Measurements from ENCODE around the gene RIMKLB.

Gene RIMKLB

GRCh38 chr12:8681129-8681884 is 16.5 kb upstream of the RIMKLB start:
- POLR2A ChIA-PET = no interaction called here
- no peak for DNase-seq (ENCODE audit: extremely low spot score)

GRCh38 chr12:8685051-8685450 is 12.7 kb upstream of the RIMKLB start:
- ChIA-PET POLR2A (no interaction called here), CTCF (no interaction called here)
- TF ChIP-seq ELF4 (IDR thresholded peaks at IDR 0.05) = no peak
- no peak for TF ChIP-seq SP1 (IDR thresholded peaks at IDR 0.05)
- TF ChIP-seq TARDBP (IDR thresholded peaks at IDR 0.05) = no peak
- no peak for TF ChIP-seq L3MBTL2 (conservative IDR thresholded peaks at IDR 0.05)
- TF ChIP-seq CTBP1 (IDR thresholded peaks at IDR 0.05; ENCODE audit: borderline replicate concordance) = no peak
- no peak for TF ChIP-seq FOXM1 (IDR thresholded peaks at IDR 0.05; ENCODE audit: borderline replicate concordance)
- no peak for TF ChIP-seq PKNOX1 (IDR thresholded peaks at IDR 0.05)
- DNase-seq (ENCODE audit: extremely low spot score) = no peak

More at GRCh38 chr12:8681129-8681884, 16.5 kb upstream of the RIMKLB start:
- CTCF ChIA-PET = interaction anchor here (0.7 to 2.4 kb wide), 11 partner anchors 10 to 357 kb away, joined by 3 to 21 read pairs (median 4); no protein-coding TSS in a partner anchor
- TF ChIP-seq FOXA1 (IDR thresholded peaks at IDR 0.05) = no peak
- no peak for TF ChIP-seq SUZ12 (IDR thresholded peaks at IDR 0.05)
- TF ChIP-seq LEF1 (IDR thresholded peaks at IDR 0.05; ENCODE audit: borderline replicate concordance) = no peak
- no peak for TF ChIP-seq L3MBTL2 (conservative IDR thresholded peaks at IDR 0.05)
- no peak for TF ChIP-seq PKNOX1 (IDR thresholded peaks at IDR 0.05)
- TF ChIP-seq NFRKB (IDR thresholded peaks at IDR 0.05) = no peak
- no peak for TF ChIP-seq HDGF (IDR thresholded peaks at IDR 0.05; ENCODE audit: borderline replicate concordance)
- TF ChIP-seq ELF4 (IDR thresholded peaks at IDR 0.05) = no peak
- no peak for TF ChIP-seq SP1 (IDR thresholded peaks at IDR 0.05)
- TF ChIP-seq FOXM1 (IDR thresholded peaks at IDR 0.05; ENCODE audit: borderline replicate concordance) = no peak
- TF ChIP-seq ARNT (IDR thresholded peaks at IDR 0.05) = no peak
- no peak for TF ChIP-seq CTBP1 (IDR thresholded peaks at IDR 0.05; ENCODE audit: borderline replicate concordance)
- TF ChIP-seq BHLHE40 (IDR thresholded peaks at IDR 0.05; ENCODE audit: borderline replicate concordance) = no peak
- TF ChIP-seq TARDBP (IDR thresholded peaks at IDR 0.05) = no peak
- no peak for TF ChIP-seq FOXK2 (IDR thresholded peaks at IDR 0.05)
- no peak for TF ChIP-seq ZNF384 (IDR thresholded peaks at IDR 0.05)

- TF ChIP-seq ARNT (IDR thresholded peaks at IDR 0.05) (no peak), ELF4 (IDR thresholded peaks at IDR 0.05) (no peak), BHLHE40 (IDR thresholded peaks at IDR 0.05; ENCODE audit: borderline replicate concordance) (no peak), NFRKB (IDR thresholded peaks at IDR 0.05) (no peak), PKNOX1 (IDR thresholded peaks at IDR 0.05) (peak; percentile 58; the same call in 1 of the 2 replicates), ZNF384 (IDR thresholded peaks at IDR 0.05) (peak; percentile 65; the same call in 1 of the 2 replicates), FOXA1 (IDR thresholded peaks at IDR 0.05) (no peak), FOXK2 (IDR thresholded peaks at IDR 0.05) (no peak), FOXM1 (IDR thresholded peaks at IDR 0.05; ENCODE audit: borderline replicate concordance) (no peak), HDGF (IDR thresholded peaks at IDR 0.05; ENCODE audit: borderline replicate concordance) (no peak)
These were observed 9.8 kb upstream of the RIMKLB start for GRCh38 chr12:8687846-8688601.

GRCh38 chr12:8689681-8690080 is 8.1 kb upstream of the RIMKLB start:
- TF ChIP-seq HDGF (IDR thresholded peaks at IDR 0.05; ENCODE audit: borderline replicate concordance) = no peak
- no peak for TF ChIP-seq ARNT (IDR thresholded peaks at IDR 0.05)
- TF ChIP-seq SUZ12 (IDR thresholded peaks at IDR 0.05) = no peak
- no peak for TF ChIP-seq L3MBTL2 (conservative IDR thresholded peaks at IDR 0.05)
- TF ChIP-seq FOXK2 (IDR thresholded peaks at IDR 0.05) = no peak
- TF ChIP-seq ZNF384 (IDR thresholded peaks at IDR 0.05) = no peak
- no peak for TF ChIP-seq BHLHE40 (IDR thresholded peaks at IDR 0.05; ENCODE audit: borderline replicate concordance)
- TF ChIP-seq FOXA1 (IDR thresholded peaks at IDR 0.05) = no peak
- POLR2A ChIA-PET = no interaction called here
- no peak for DNase-seq (ENCODE audit: extremely low spot score)
- CTCF ChIA-PET = interaction anchor here (0.5 kb wide), 1 partner anchor 133 kb away, joined by 6 read pairs; the partner anchor contains the start of gene A2ML1

More at GRCh38 chr12:8687846-8688601, 9.8 kb upstream of the RIMKLB start:
- DNase-seq (ENCODE audit: extremely low spot score) = peak; percentile 24
- ChIA-PET POLR2A (interaction anchor here (1.0 to 1.3 kb wide), 3 partner anchors 10 to 262 kb away, joined by 3 to 6 read pairs (median 3); partner anchors contain the start of genes M6PR and RIMKLB), CTCF (interaction anchor here (0.8 to 1.0 kb wide), 2 partner anchors 31 to 203 kb away, joined by 5 to 6 read pairs; no protein-coding TSS in a partner anchor)

- TF ChIP-seq TARDBP (IDR thresholded peaks at IDR 0.05) = no peak
- no peak for TF ChIP-seq CTBP1 (IDR thresholded peaks at IDR 0.05; ENCODE audit: borderline replicate concordance)
- no peak for TF ChIP-seq FOXA1 (IDR thresholded peaks at IDR 0.05)
- DNase-seq (ENCODE audit: extremely low spot score) = peak; percentile 33
- CTCF ChIA-PET = interaction anchor here (1.1 kb wide), 1 partner anchor 11 kb away, joined by 8 read pairs; no protein-coding TSS in a partner anchor
- POLR2A ChIA-PET = interaction anchor here (0.6 to 0.7 kb wide), 3 partner anchors 22 to 220 kb away, joined by 3 read pairs; no protein-coding TSS in a partner anchor
These were observed 5.2 kb upstream of the RIMKLB start for GRCh38 chr12:8692573-8692972.

- ChIA-PET POLR2A (no interaction called here), CTCF (no interaction called here)
- no peak for DNase-seq (ENCODE audit: extremely low spot score)
- TF ChIP-seq ELF4 (IDR thresholded peaks at IDR 0.05) (no peak), SP1 (IDR thresholded peaks at IDR 0.05) (no peak), CTBP1 (IDR thresholded peaks at IDR 0.05; ENCODE audit: borderline replicate concordance) (no peak), L3MBTL2 (conservative IDR thresholded peaks at IDR 0.05) (no peak), ARNT (IDR thresholded peaks at IDR 0.05) (no peak), FOXM1 (IDR thresholded peaks at IDR 0.05; ENCODE audit: borderline replicate concordance) (no peak), BHLHE40 (IDR thresholded peaks at IDR 0.05; ENCODE audit: borderline replicate concordance) (no peak), ZNF384 (IDR thresholded peaks at IDR 0.05) (no peak), HDGF (IDR thresholded peaks at IDR 0.05; ENCODE audit: borderline replicate concordance) (no peak), NFRKB (IDR thresholded peaks at IDR 0.05) (no peak), SUZ12 (IDR thresholded peaks at IDR 0.05) (no peak), PKNOX1 (IDR thresholded peaks at IDR 0.05) (no peak), FOXK2 (IDR thresholded peaks at IDR 0.05) (no peak), FOXA1 (IDR thresholded peaks at IDR 0.05) (no peak), TARDBP (IDR thresholded peaks at IDR 0.05) (no peak), LEF1 (IDR thresholded peaks at IDR 0.05; ENCODE audit: borderline replicate concordance) (no peak)
These were observed 2.7 kb upstream of the RIMKLB start for GRCh38 chr12:8695116-8695515.

Data from HEK293T (cell line).